Measurements from ENCODE around the gene CD72. TPM values are rescaled to one million over a fixed set of nuclear protein-coding genes. Genes with fewer than 3 reads are reported as not detected.

CD72 gene
- total RNA-seq, 2 experiments from 2014 or later = 67.6 to 91.4 TPM

DNA sequence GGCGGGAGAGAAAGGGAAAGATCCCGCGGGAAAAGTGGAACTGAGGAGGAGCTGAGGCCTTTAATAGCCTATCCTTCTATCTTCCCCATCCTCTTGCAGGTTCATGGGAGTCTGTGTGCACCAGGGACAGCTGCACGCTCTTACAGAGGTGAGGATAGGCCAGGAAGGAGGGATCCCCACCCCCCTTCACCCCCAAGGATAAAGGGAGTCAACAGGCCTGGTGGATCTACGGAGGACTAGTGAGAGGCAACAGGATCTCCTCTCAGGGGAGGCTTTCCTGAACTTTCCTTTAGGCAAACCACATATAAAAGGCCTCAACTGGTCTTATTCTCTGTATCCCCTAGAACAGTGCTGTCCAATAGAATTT, 12.1 kb downstream of the CD72 start:
- DNase-seq (ENCODE audit: low spot score) = no peak

DNA sequence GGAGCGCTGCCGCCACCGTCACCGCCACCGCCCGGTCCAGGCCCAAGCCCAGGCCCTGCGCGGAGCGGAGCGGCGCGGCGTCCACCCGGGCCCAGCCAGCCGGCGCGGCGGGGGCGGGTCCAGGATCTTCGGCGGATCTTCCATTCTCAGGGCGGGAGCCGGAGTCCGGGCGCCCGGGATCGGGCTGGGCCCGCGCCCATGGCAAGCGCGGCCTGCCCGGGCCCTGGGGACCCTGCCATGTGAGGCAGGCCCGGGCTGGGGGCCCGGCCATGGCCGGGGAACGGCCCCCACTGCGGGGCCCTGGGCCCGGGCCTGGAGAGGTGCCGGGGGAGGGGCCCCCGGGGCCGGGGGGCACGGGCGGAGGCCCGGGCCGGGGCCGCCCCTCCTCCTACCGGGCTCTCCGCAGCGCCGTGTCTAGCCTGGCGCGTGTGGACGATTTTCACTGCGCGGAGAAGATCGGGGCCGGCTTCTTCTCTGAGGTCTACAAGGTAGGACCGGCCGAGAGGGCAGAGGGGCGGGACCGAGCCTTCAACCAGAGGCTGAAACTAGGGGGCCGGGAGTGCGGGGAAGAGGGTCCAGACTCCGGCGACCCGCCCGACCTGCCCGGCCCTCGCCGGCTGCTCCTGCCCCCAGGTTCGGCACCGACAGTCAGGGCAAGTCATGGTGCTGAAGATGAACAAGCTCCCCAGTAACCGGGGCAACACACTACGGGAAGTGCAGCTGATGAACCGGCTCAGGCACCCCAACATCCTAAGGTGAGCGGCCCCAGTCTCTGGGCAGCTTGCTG, 12.7 kb downstream of the CD72 start:
- peak; percentile 46 for DNase-seq (ENCODE audit: low spot score)
- peak overlapping the region; percentile 34 for H3K27ac ChIP-seq (ENCODE audit: low read depth, low read length, poor library complexity, severe bottlenecking)

More for the DNA sequence above, 12.1 kb downstream of the CD72 start:
- H3K4me3 ChIP-seq (ENCODE audit: low read depth, low read length, poor library complexity, severe bottlenecking) = peak overlapping the region; percentile 77
- no peaks in the 10 kb centered on the region for H3K9me3 ChIP-seq (ENCODE audit: low read length)
- peaks cover 24% of the 10 kb centered on the region for H3K4me1 ChIP-seq (ENCODE audit: insufficient read depth, low read length, poor library complexity, severe bottlenecking)
- TF ChIP-seq, protein P1, sequence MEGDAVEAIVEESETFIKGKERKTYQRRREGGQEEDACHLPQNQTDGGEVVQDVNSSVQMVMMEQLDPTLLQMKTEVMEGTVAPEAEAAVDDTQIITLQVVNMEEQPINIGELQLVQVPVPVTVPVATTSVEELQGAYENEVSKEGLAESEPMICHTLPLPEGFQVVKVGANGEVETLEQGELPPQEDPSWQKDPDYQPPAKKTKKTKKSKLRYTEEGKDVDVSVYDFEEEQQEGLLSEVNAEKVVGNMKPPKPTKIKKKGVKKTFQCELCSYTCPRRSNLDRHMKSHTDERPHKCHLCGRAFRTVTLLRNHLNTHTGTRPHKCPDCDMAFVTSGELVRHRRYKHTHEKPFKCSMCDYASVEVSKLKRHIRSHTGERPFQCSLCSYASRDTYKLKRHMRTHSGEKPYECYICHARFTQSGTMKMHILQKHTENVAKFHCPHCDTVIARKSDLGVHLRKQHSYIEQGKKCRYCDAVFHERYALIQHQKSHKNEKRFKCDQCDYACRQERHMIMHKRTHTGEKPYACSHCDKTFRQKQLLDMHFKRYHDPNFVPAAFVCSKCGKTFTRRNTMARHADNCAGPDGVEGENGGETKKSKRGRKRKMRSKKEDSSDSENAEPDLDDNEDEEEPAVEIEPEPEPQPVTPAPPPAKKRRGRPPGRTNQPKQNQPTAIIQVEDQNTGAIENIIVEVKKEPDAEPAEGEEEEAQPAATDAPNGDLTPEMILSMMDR (conservative IDR thresholded peaks at IDR 0.05; ENCODE audit: low read length) = no peak
- no peak for TF ChIP-seq EZH2phosphoT487 (IDR thresholded peaks at IDR 0.05; ENCODE audit: borderline replicate concordance, low read depth, low read length)
- no peaks in the 10 kb centered on the region for H3K9me2 ChIP-seq (ENCODE audit: insufficient read depth, low read length)
- intact Hi-C loops (cut with micrococcal nuclease; ENCODE audit: unreplicated experiment) = loop anchor here (10.0 kb wide), 1 partner anchor 531 kb away; the partner anchor contains the start of genes FANCG and VCP
- BruUV-seq (replicated peaks) = no TSS peak
- H2AFZ ChIP-seq (ENCODE audit: low read length) = no peak overlapping the region
- CTCF ChIA-PET (ENCODE audit: unreplicated experiment) = interaction anchor here (1.9 kb wide), 1 partner anchor 53 kb away, joined by 6 read pairs; no protein-coding TSS in a partner anchor
- peaks cover 15% of the 10 kb centered on the region for H3K79me2 ChIP-seq (ENCODE audit: insufficient read depth, low read depth, low read length)
- peak overlapping the region; percentile 95 for H3K4me2 ChIP-seq (ENCODE audit: low read length)
- no peaks in the 10 kb centered on the region for H4K20me1 ChIP-seq (ENCODE audit: insufficient read depth, low read length)
- peaks cover 43% of the 10 kb centered on the region for H3K36me3 ChIP-seq (ENCODE audit: insufficient read depth, low read length)
- H3K27ac ChIP-seq (ENCODE audit: low read depth, low read length, poor library complexity, severe bottlenecking) = peak overlapping the region; percentile 34
- POLR2A ChIA-PET = interaction anchor here (0.9 to 2.1 kb wide), 2 partner anchors 14 to 42 kb away, joined by 3 to 8 read pairs; no protein-coding TSS in a partner anchor

GRCh38 chr9:35604578-35605350, 13.4 kb downstream of the CD72 start, which contains the start of gene TESK1:
TSS of gene TESK1 (plus strand) at chr9:35605262. CDS start at chr9:35605620, 358 bp downstream.
- H3K9me2 ChIP-seq (ENCODE audit: insufficient read depth, low read length) = no peaks in the 10 kb centered on the region
- no peak for TF ChIP-seq EZH2phosphoT487 (IDR thresholded peaks at IDR 0.05; ENCODE audit: borderline replicate concordance, low read depth, low read length)
- TF ChIP-seq, protein P1 (conservative IDR thresholded peaks at IDR 0.05; ENCODE audit: low read length) = no peak
- H4K20me1 ChIP-seq (ENCODE audit: insufficient read depth, low read length) = no peaks in the 10 kb centered on the region
- ChIA-PET POLR2A (interaction anchor here (0.6 to 2.1 kb wide), 6 partner anchors 13 to 161 kb away, joined by 3 to 9 read pairs (median 6); partner anchors contain the start of genes CCDC107, CD72 and RMRP), CTCF (ENCODE audit: unreplicated experiment) (interaction anchor here (1.0 to 1.9 kb wide), 2 partner anchors 43 to 54 kb away, joined by 3 to 6 read pairs; no protein-coding TSS in a partner anchor)
- intact Hi-C loops (cut with micrococcal nuclease; ENCODE audit: unreplicated experiment) = loop anchor here (1.0 to 10.0 kb wide), 4 partner anchors 45 to 530 kb away; partner anchors contain the start of genes CCDC107, CREB3, FANCG and RMRP
- peaks cover 15% of the 10 kb centered on the region for H3K79me2 ChIP-seq (ENCODE audit: insufficient read depth, low read depth, low read length)
- H3K27ac ChIP-seq (ENCODE audit: low read depth, low read length, poor library complexity, severe bottlenecking) = peak within 1 kb of the TSS; percentile 79
- peaks cover 22% of the 10 kb centered on the region for H3K4me1 ChIP-seq (ENCODE audit: insufficient read depth, low read length, poor library complexity, severe bottlenecking)
- peak; percentile 91 for DNase-seq (ENCODE audit: low spot score)
- no TSS peak for BruUV-seq (replicated peaks)
- H3K4me2 ChIP-seq (ENCODE audit: low read length) = peak within 1 kb of the TSS; percentile 95
- no peaks in the 10 kb centered on the region for H3K9me3 ChIP-seq (ENCODE audit: low read length)
- H2AFZ ChIP-seq (ENCODE audit: low read length) = peak within 1 kb of the TSS; percentile 56; the same call in 1 of the 2 replicates
- H3K4me3 ChIP-seq (ENCODE audit: low read depth, low read length, poor library complexity, severe bottlenecking) = peak within 1 kb of the TSS; percentile 90
- peaks cover 32% of the 10 kb centered on the region for H3K36me3 ChIP-seq (ENCODE audit: insufficient read depth, low read length)

More for the DNA sequence above, 12.7 kb downstream of the CD72 start:
- Histone ChIP-seq H3K4me1 (ENCODE audit: insufficient read depth, low read length, poor library complexity, severe bottlenecking) (peaks cover 22% of the 10 kb centered on the region), H4K20me1 (ENCODE audit: insufficient read depth, low read length) (no peaks in the 10 kb centered on the region), H3K9me2 (ENCODE audit: insufficient read depth, low read length) (no peaks in the 10 kb centered on the region), H3K4me2 (ENCODE audit: low read length) (peak overlapping the region; percentile 95), H2AFZ (ENCODE audit: low read length) (no peak overlapping the region), H3K36me3 (ENCODE audit: insufficient read depth, low read length) (peaks cover 40% of the 10 kb centered on the region), H3K4me3 (ENCODE audit: low read depth, low read length, poor library complexity, severe bottlenecking) (peak overlapping the region; percentile 77), H3K9me3 (ENCODE audit: low read length) (no peaks in the 10 kb centered on the region), H3K79me2 (ENCODE audit: insufficient read depth, low read depth, low read length) (peaks cover 15% of the 10 kb centered on the region)
- BruUV-seq (replicated peaks) = no TSS peak
- ChIA-PET POLR2A (interaction anchor here (0.9 to 2.1 kb wide), 4 partner anchors 15 to 53 kb away, joined by 3 to 8 read pairs (median 6); partner anchors contain the start of genes CCDC107 and RMRP), CTCF (ENCODE audit: unreplicated experiment) (interaction anchor here (1.0 to 1.9 kb wide), 2 partner anchors 42 to 53 kb away, joined by 3 to 6 read pairs; no protein-coding TSS in a partner anchor)
- no peak for TF ChIP-seq EZH2phosphoT487 (IDR thresholded peaks at IDR 0.05; ENCODE audit: borderline replicate concordance, low read depth, low read length)
- intact Hi-C loops (cut with micrococcal nuclease; ENCODE audit: unreplicated experiment) = loop anchor here (2.0 to 10.0 kb wide), 2 partner anchors 53 to 531 kb away; partner anchors contain the start of genes CCDC107, FANCG, RMRP and VCP
